Measurements from ENCODE around the gene SLC26A9.
"Not testable (repeated sequence)": the region's sequence is repeated elsewhere in the genome, so short reads cannot be mapped to it uniquely, and the experiment has no call there.

Gene SLC26A9

DNA sequence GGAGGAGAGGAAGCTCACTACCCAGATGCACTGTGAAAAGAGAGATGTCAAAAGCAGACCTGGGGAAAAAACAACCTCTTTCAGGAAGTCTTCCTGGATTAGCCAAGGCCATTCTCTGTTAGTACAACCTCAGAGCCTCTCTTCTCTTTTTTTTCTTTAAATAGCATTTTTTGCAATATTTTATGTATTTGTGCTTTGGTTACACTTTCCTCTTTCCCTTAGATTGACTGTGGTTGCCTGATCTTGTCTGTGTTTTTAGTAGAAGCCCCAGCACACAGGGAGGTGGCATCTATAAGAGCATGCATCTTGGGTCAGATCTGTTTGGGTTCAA, 18.8 kb downstream of the SLC26A9 start:
- DNase-seq (ENCODE audit: low read depth), result no peak

GRCh38 chr1:205923651-205924459, 19.4 kb downstream of the SLC26A9 start:
- DNase-seq (ENCODE audit: low read depth), result no peak

DNA sequence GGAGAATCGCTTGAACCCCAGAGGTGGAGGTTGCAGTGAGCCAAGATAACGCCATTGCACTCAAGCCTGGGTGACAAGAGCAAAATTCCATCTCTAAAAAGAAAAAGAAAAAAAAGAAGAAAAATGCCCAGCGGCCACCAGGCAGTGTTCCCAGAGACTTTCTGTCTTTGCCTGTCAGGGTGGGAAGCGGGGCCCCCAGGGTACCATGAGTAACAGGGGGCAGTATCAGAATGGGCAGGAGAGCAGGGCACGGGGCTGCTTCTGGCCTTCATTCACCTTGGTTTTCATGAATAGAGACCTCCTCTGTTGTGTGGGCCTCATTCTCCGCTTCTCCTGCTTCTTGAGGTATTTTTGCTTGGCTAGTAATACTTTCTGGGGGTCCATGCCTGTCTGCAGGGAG, 20.4 kb downstream of the SLC26A9 start:
- no peak for DNase-seq (ENCODE audit: low read depth)

- no peak for DNase-seq (ENCODE audit: low read depth)
Measured at GRCh38 chr1:205922314-205922713, 20.9 kb downstream of the SLC26A9 start.

DNA sequence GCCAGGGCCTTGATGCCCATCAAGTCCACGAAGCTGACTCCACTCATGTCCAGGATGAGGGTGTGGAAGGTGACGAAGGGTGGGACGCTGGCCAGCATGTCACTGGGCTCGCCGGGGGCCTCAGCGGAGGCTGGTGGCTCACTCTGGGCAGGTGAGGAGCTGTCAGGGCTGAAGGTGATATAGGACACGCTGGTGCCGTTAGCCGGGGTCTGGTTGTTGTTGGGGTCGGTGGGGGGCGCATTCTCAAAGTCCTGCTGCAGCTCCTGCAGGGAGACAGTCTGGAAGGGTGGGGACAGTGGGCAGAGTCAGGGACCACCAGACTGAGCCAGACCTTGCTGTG, 21.7 kb downstream of the SLC26A9 start:
- no peak for DNase-seq (ENCODE audit: low read depth)

DNA sequence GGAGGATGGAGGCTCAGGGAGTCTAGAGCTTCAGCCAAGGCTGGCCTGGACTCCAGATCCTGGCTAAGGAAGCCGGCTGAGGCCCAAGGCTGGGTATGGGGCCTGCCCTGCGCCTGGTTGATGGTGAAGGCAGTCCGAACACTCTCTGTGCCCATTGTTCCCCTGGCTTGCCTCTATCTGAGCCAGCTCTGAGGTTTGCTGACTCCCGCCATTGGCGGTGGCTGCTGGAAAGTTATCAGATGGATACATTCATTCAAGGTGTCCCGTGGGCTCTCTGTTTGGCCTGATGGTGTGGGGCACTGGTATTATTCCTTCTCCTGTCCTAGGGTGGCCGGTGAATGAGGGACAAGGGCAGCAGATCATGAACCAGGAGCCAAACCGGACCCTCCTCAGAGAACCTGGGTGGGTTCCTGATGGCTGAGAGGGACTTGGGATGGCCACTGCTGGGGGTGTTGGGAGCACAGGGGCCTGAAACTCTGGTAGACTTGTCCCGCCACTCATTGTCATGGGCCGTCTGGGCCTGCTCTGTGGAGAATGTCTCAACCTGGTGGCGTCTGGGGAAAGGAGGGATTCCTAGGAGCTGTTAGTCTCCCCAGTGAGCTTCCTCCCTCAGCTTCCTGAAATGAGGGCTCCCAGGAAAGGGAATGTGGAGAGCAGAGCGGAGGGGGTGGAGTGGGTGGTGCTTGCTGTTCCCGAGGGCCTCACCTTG, 22.2 kb downstream of the SLC26A9 start:
- no peak for DNase-seq (ENCODE audit: low read depth)

GRCh38 chr1:205920159-205920558, 23.1 kb downstream of the SLC26A9 start:
- DNase-seq (ENCODE audit: low read depth), result no peak

- DNase-seq (ENCODE audit: low read depth), result peak; percentile 28
Measured at GRCh38 chr1:205918955-205919746, 24.1 kb downstream of the SLC26A9 start.

DNA sequence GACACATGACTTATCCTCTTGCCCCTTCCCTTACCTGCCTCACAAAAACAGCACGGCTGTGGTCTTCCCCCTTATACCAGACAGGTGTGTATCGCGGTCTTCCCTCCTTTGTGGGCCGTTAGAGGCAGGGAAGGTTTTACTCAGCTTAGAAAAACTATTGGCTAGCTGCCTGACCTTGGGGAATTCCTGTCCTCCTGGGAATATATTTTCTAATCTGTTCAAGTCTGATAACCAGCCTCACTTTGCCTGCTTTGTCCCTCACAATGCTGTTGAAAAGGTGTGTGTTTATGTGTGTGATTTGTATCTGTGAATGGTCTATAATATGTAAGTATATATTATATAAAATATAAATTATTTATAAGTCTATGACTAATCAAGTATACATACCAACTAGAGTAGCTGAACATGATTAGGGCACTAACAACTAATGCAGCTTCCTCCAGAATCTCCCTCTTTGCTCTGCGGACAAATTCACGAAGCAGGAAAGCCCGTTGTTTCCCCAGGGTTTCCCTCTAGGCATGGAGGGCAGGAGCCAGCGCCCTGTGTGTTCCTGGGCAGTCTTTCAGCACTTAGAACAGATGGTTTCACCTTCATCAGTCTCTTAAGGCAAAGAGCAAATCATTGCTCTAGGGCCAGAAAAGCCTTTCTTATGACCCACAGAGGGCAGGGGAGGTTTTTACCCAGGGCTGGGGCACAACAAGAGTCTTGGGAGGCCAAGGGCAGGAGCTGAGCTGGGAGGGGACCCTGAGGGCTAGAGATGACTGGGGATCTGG, 25.6 kb downstream of the SLC26A9 start:
- DNase-seq (ENCODE audit: low read depth), result no peak

GRCh38 chr1:205916541-205916940, 26.7 kb downstream of the SLC26A9 start:
- no peak for DNase-seq (ENCODE audit: low read depth)

DNA sequence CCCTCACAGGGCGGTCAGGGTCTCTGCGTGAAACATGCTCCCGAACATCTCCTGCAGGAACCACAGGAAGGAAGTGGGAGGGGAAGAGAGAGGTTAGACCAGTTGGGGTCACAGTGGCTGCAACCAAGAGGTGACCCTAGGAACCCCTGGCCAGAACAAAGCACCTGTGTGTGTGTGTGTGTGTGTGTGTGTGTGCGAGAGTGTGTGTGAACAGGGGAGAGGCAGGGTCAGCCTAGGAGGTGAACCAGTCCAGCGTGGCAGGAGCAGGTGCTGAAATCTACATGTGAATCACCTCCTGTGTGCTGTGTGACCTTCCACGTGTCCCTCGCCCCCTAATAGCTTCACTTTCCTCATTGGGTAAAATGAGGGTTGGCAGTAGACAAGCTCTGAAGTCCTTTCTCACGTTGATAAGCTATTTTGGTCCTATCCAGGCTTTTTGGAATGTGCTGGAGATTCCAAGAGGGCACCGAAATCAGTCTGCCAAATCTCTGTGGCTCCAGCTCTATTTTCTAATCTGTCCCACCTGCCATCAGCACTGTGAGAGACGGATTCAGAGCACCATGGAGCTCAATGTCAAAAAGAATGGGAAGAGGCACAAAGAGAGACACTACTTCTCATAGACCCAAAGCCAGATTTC, 27.8 kb downstream of the SLC26A9 start:
- no peak for DNase-seq (ENCODE audit: low read depth)

DNA sequence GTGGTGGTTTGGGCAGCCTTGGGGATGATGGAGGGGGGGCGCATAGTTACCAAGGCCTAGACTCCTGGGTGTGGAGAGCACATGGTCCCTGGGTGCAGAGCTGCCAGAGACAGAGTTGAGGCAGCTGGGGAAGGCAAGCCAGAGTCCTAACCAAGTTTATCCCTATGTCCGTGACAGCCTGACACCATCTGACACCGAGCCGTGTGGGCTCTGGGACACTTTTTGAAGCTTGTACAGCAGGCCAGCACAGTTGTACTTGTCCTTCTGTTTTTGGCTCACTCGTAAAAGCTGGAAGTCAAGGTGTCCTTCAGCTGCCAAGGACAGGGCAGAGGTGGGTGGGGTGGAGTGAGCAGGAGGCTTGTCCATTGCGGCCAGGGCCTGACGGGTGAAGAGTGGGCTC, 28.5 kb downstream of the SLC26A9 start:
- no peak for DNase-seq (ENCODE audit: low read depth)

DNA sequence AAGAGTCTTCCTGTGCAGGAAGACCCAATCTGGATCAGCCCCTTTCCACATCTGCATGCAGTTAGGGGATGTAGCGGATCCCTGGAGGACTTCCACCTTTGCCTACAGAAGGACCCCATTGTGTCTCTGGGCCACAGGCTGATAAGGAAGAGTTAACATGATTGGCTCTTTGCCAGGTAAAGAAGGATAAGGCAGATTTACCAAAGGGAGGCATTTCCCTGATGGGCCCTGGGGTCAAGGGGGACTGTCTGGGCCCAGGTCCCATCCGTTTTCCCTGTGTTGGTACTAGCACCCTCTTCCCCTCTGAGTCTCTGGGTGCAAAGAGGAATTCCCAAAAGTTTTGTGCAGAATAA, 29.1 kb downstream of the SLC26A9 start:
- DNase-seq (ENCODE audit: low read depth), result no peak

GRCh38 chr1:205913451-205914154, 29.7 kb downstream of the SLC26A9 start:
- DNase-seq (ENCODE audit: low read depth), result no peak

- no peak for DNase-seq (ENCODE audit: low read depth)
Measured at GRCh38 chr1:205907794-205908193, 35.5 kb downstream of the SLC26A9 start.

DNA sequence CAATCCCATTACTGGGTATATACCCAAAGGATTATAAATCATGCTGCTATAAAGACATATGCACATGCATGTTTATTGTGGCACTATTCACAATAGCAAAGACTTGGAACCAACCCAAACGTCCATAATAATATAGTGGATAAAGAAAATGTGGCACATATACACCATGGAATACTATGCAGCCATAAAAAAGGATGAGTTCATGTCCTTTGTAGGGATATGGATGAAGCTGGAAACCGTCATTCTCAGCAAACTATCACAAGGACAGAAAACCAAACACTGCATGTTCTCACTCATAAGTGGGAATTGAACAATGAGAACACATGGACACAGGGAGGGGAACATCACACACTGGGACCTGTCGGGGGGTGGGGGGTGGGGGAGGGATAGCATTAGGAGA, 38.2 kb downstream of the SLC26A9 start:
- DNase-seq (ENCODE audit: low read depth), result not testable (repeated sequence)

GRCh38 chr1:205896351-205896750, 46.9 kb downstream of the SLC26A9 start:
- no peak for DNase-seq (ENCODE audit: low read depth)

DNA sequence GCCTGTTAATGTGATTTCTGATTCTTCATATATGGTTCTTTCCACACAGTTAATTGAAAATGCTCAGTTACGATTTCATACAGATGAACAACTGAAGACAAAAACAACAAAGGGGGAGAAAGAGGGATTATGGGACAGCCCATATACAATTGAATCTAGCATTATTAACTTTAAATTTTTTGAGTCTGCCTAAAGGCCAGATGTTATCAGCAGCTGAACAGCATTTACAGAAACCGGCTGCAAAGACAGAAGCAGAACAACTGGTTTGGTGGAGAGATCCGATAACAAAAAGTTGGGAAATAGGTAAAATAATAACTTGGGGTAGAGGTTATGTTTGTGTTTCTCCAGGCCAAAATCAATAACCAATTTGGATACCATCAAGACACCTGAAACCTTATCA, 49.1 kb downstream of the SLC26A9 start:
- DNase-seq (ENCODE audit: low read depth), result not testable (repeated sequence)

DNA sequence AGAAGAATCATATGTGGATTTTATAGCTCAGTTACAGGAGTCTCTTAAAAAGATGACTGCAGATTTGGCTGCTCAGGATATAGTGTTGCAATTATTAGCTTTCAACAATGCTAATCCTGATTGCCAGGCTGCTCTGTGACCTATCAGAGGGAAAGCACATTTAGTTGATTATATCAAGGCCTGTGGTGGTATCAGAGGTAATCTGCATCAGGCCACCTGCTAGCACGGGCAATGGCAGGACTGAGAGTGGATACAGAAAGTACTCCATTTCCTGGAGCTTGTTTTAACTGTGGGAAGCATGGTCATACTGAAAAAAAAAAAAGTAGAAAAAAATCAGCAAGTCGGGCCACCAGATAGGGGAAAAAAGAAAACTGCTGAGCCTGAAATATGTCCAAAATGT, 51.1 kb downstream of the SLC26A9 start:
- DNase-seq (ENCODE audit: low read depth), result not testable (repeated sequence)

DNA sequence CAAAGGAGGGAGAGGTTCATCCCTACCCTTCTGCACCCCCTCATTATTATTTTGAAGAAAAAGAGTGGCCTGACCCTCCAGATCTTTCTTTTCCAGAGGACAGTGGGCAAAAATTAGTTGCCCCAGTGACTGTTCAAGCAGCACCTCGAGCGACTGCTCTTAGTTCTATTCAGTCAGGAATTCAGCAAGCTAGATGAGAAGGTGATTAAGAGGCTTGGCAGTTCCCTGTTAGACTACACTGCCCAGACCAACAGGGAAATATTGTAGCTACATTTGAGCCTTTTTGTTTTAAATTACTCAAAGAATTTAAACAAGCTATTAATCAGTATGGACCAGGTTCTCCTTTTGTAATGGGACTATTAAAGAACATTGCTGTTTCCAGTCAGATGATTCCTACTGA, 51.8 kb downstream of the SLC26A9 start:
- not testable (repeated sequence) for DNase-seq (ENCODE audit: low read depth)

GRCh38 chr1:205890631-205891030, 52.6 kb downstream of the SLC26A9 start:
- DNase-seq (ENCODE audit: low read depth), result not testable (repeated sequence)

All from activated T-helper 1 cell treated with Interleukin-2 at 50 U/mL for 16 hours (primary cell).